Neural cell (in vitro differentiated cells): ENCODE results near the gene SPAG6.

Experiments used
- CTCF ChIP-seq: fragments of 450-650 bp; IDR thresholded peaks from 2 replicates; pipeline ENCODE4 v1.5.1; 2014; ENCODE audit warnings: antibody characterized with exemption, mild to moderate bottlenecking, moderate library complexity; ENCODE audit not compliant: poor library complexity, severe bottlenecking
- EP300 ChIP-seq: fragments of 450-650 bp; conservative IDR thresholded peaks from 2 replicates; pipeline ENCODE4 v1.6.1; 2014; ENCODE audit warnings: antibody characterized with exemption, mild to moderate bottlenecking, moderate library complexity; ENCODE audit not compliant: poor library complexity, severe bottlenecking
- EZH2 ChIP-seq: fragments of 200-600, 300-800 bp; shearing (Covaris generic), sonication (generic); IDR thresholded peaks from 2 replicates; pipeline ENCODE4 v1.6.1; 2014; ENCODE audit warnings: antibody characterized with exemption, low read length, borderline replicate concordance, mild to moderate bottlenecking; ENCODE audit not compliant: insufficient read depth, poor library complexity, severe bottlenecking
- POLR2AphosphoS5 ChIP-seq: IDR thresholded peaks from 2 replicates; pipeline ENCODE4 v1.6.1; 2012
- RAD21 ChIP-seq: fragments of 450-650 bp; conservative IDR thresholded peaks from 2 replicates; pipeline ENCODE4 v1.6.1; 2014; ENCODE audit warnings: antibody characterized with exemption, mild to moderate bottlenecking, moderate library complexity
- SMC3 ChIP-seq: fragments of 450-650 bp; conservative IDR thresholded peaks from 2 replicates; pipeline ENCODE4 v1.6.1; 2014; ENCODE audit warnings: antibody characterized with exemption, mild to moderate bottlenecking, moderate library complexity; ENCODE audit not compliant: poor library complexity

- no peak for TF ChIP-seq CTCF
- TF ChIP-seq EZH2: no peak
- no peak for TF ChIP-seq RAD21
- no peak for TF ChIP-seq EP300
- TF ChIP-seq POLR2AphosphoS5: no peak
- no peak for TF ChIP-seq SMC3
Measured at GRCh38 chr10:22319547-22319979, 25.7 kb upstream of the SPAG6 start.
